Globus pallidus (tissue), 1 donor: ENCODE results near the gene MRPS31.

Experiments used
- DNase-seq: peaks from one replicate; pipeline ENCODE4 v3.0.0-alpha.2; 2015; ENCODE audit warnings: low spot score

The MRPS31 gene

GRCh38 chr13:40770934-40771618, at the start of gene MRPS31:
Gene MRPS31 (minus strand): TSS chr13:40771190. CDS start chr13:40771136, 54 bp downstream.
- peak; percentile 94 for DNase-seq

GRCh38 chr13:40819797-40820315, 48.9 kb upstream of the MRPS31 start:
- no peak for DNase-seq

GRCh38 chr13:40818926-40819325, 47.9 kb upstream of the MRPS31 start:
- no peak for DNase-seq

- no peak for DNase-seq
Observed at GRCh38 chr13:40814803-40815202, 43.8 kb upstream of the MRPS31 start.

- DNase-seq: no peak
Observed at GRCh38 chr13:40813667-40814454, 42.9 kb upstream of the MRPS31 start.

GRCh38 chr13:40812724-40813445, 41.9 kb upstream of the MRPS31 start:
- no peak for DNase-seq

- no peak for DNase-seq
Observed at GRCh38 chr13:40812102-40812501, 41.1 kb upstream of the MRPS31 start.

- DNase-seq: no peak
Observed at GRCh38 chr13:40809471-40809870, 38.5 kb upstream of the MRPS31 start.

- no peak for DNase-seq
Observed at GRCh38 chr13:40806241-40806640, 35.3 kb upstream of the MRPS31 start.

GRCh38 chr13:40803316-40803715, 32.3 kb upstream of the MRPS31 start:
- no peak for DNase-seq

- no peak for DNase-seq
Observed at GRCh38 chr13:40801255-40802217, 30.5 kb upstream of the MRPS31 start.

- DNase-seq: no peak
Observed at GRCh38 chr13:40800559-40800958, 29.6 kb upstream of the MRPS31 start.

GRCh38 chr13:40799508-40799907, 28.5 kb upstream of the MRPS31 start:
- no peak for DNase-seq

GRCh38 chr13:40798380-40798779, 27.4 kb upstream of the MRPS31 start:
- no peak for DNase-seq

- DNase-seq: no peak
Observed at GRCh38 chr13:40796649-40797048, 25.7 kb upstream of the MRPS31 start.

GRCh38 chr13:40794414-40795368, 23.7 kb upstream of the MRPS31 start:
- DNase-seq: no peak

- no peak for DNase-seq
Observed at GRCh38 chr13:40793339-40793738, 22.3 kb upstream of the MRPS31 start.

GRCh38 chr13:40792284-40793051, 21.5 kb upstream of the MRPS31 start:
- no peak for DNase-seq

GRCh38 chr13:40790154-40790616, 19.2 kb upstream of the MRPS31 start:
- DNase-seq: no peak
